Bronchial epithelial cell (primary cell): Measurements from ENCODE around the gene TPST2. TPM values are rescaled to one million over a fixed set of nuclear protein-coding genes. Genes with fewer than 3 reads are reported as not detected.
A peak's percentile ranks its signal among the peaks of the same experiment; 100 is the strongest.

Experiments
- DNase-seq: peaks from one replicate; pipeline ENCODE4 v3.0.0-alpha.2; 2010; ENCODE audit warnings: low read depth
- FAIRE-seq: peaks from 2 replicates; lab custom pipeline; 2011; peaks lifted over from hg19 to GRCh38; lab: Jason Lieb, UNC
- H3K27me3 ChIP-seq: 2 replicates; pipeline ENCODE4 v1.5.1; 2011; ENCODE audit warnings: low read length; ENCODE audit not compliant: control insufficient read depth, insufficient read depth
- H3K36me3 ChIP-seq: 2 replicates; pipeline ENCODE4 v1.5.1; 2011; ENCODE audit warnings: low read length; ENCODE audit not compliant: control insufficient read depth, insufficient read depth
- H3K4me3 ChIP-seq: 2 replicates; pipeline ENCODE4 v1.5.1; 2011; ENCODE audit warnings: mild to moderate bottlenecking, low read depth, low read length, control low read depth
- CTCF ChIP-seq: IDR thresholded peaks from 2 replicates; pipeline ENCODE4 v1.5.1; 2011; ENCODE audit warnings: mild to moderate bottlenecking, moderate library complexity, low read length, control low read depth, inconsistent platforms; ENCODE audit not compliant: insufficient read depth, severe bottlenecking
- total RNA-seq: library from RNA; depleted of rRNA; stranded (reverse); fragments of >200 nt; gene quantifications from 2 replicates; pipeline ENCODE4 v1.2.1, GENCODE V29; 2014

The TPST2 gene
- total RNA-seq, 1 donor from 2014 or later = 18.4 TPM

GRCh38 chr22:26474682-26475081 lies 115.2 kb downstream of the TPST2 start:
- peak; percentile 7 for FAIRE-seq
- peaks cover 13% of the 10 kb centered on the region for H3K36me3 ChIP-seq
- DNase-seq = peak; percentile 75
- TF ChIP-seq CTCF = no peak
- no peaks in the 10 kb centered on the region for H3K27me3 ChIP-seq
- no peak overlapping the region for H3K4me3 ChIP-seq

Other genes starting within 250 kb of the TPST2 start
- gene ASPHD2, start 160.9 kb downstream of the TPST2 start, total RNA-seq = 3.4 and 3.8 TPM in 2 replicates
- 28.3 and 29.5 TPM in 2 replicates for gene HPS4, start 106.3 kb downstream of the TPST2 start, total RNA-seq
- 13.3 and 26.6 TPM in 2 replicates for gene SRRD, start 106.3 kb downstream of the TPST2 start, total RNA-seq
- gene TFIP11, start 77.7 kb downstream of the TPST2 start, total RNA-seq = 30.9 and 36.9 TPM in 2 replicates
- not detected in 2 replicates for gene CRYBB1, start 27.9 kb upstream of the TPST2 start, total RNA-seq
- not detected in 2 replicates for gene CRYBA4, start 31.8 kb upstream of the TPST2 start, total RNA-seq
- gene MIAT, start 67.5 kb upstream of the TPST2 start, total RNA-seq = 0.53 and 0.64 TPM in 2 replicates